OCI-LY7 (cell line): Measurements from ENCODE around the gene TBC1D19.

ENCODE experiments used
- EZH2phosphoT487 ChIP-seq: fragments of 200-600 bp; sonication (generic); IDR thresholded peaks from 2 replicates; pipeline ENCODE4 v1.6.1; 2018; ENCODE audit warnings: low read depth, borderline replicate concordance, mild to moderate bottlenecking, mixed run types, antibody characterized with exemption, low read length, moderate library complexity, mixed read lengths
- TF ChIP-seq, protein P1 (sequence below): fragments of 200-600 bp; sonication (generic); conservative IDR thresholded peaks from 2 replicates; pipeline ENCODE4 v1.5.1; 2014; ENCODE audit warnings: mild to moderate bottlenecking, antibody characterized with exemption, low read length, moderate library complexity, mixed read lengths

DNA sequence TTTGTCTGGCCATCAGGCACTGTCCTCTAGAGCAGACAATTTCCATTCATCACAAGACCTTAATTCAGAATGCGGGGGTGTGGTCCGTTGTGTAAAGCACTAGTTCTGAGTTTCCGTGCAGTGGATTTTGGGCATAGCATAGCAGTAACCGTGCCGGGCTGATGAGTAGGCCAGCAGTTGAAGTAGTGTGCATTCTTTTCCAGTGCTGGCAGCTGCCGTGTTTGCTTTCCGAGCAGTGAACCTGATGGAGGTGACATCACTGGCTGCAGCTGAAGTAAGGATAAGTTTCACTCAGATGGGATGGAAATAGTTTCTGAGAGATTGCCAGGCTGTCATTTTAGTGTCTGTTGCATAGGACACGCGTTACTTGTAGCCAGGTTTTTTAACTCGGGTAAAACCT lies 169.7 kb downstream of the TBC1D19 start:
- TF ChIP-seq, protein P1, sequence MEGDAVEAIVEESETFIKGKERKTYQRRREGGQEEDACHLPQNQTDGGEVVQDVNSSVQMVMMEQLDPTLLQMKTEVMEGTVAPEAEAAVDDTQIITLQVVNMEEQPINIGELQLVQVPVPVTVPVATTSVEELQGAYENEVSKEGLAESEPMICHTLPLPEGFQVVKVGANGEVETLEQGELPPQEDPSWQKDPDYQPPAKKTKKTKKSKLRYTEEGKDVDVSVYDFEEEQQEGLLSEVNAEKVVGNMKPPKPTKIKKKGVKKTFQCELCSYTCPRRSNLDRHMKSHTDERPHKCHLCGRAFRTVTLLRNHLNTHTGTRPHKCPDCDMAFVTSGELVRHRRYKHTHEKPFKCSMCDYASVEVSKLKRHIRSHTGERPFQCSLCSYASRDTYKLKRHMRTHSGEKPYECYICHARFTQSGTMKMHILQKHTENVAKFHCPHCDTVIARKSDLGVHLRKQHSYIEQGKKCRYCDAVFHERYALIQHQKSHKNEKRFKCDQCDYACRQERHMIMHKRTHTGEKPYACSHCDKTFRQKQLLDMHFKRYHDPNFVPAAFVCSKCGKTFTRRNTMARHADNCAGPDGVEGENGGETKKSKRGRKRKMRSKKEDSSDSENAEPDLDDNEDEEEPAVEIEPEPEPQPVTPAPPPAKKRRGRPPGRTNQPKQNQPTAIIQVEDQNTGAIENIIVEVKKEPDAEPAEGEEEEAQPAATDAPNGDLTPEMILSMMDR, result no peak
- no peak for TF ChIP-seq EZH2phosphoT487
